GM18951 (cell line): ENCODE measurements around the gene COL20A1.

Source experiments
- POLR2A ChIP-seq: IDR thresholded peaks from 4 replicates; pipeline ENCODE4 v1.6.1; 2011; ENCODE audit warnings: mild to moderate bottlenecking; ENCODE audit not compliant: insufficient read length, insufficient read depth; ENCODE audit errors: extremely low read depth
- in situ Hi-C: fragments of 300-500 bp; cut with MboI; formaldehyde crosslinking; loops from one replicate; pipeline ENCODE4 v1.12.0; 2022; ENCODE audit warnings: low sequenced_read_pairs, mixed read lengths, inconsistent platforms; ENCODE audit not compliant: unreplicated experiment

COL20A1 gene

GRCh38 chr20:63368151-63368550, 75.2 kb downstream of the COL20A1 start:
- no peak for TF ChIP-seq POLR2A
- in situ Hi-C loops: no loop called here

- in situ Hi-C loops: no loop called here
- TF ChIP-seq POLR2A: no peak
Measured at GRCh38 chr20:63369024-63369530, 76.1 kb downstream of the COL20A1 start.

DNA sequence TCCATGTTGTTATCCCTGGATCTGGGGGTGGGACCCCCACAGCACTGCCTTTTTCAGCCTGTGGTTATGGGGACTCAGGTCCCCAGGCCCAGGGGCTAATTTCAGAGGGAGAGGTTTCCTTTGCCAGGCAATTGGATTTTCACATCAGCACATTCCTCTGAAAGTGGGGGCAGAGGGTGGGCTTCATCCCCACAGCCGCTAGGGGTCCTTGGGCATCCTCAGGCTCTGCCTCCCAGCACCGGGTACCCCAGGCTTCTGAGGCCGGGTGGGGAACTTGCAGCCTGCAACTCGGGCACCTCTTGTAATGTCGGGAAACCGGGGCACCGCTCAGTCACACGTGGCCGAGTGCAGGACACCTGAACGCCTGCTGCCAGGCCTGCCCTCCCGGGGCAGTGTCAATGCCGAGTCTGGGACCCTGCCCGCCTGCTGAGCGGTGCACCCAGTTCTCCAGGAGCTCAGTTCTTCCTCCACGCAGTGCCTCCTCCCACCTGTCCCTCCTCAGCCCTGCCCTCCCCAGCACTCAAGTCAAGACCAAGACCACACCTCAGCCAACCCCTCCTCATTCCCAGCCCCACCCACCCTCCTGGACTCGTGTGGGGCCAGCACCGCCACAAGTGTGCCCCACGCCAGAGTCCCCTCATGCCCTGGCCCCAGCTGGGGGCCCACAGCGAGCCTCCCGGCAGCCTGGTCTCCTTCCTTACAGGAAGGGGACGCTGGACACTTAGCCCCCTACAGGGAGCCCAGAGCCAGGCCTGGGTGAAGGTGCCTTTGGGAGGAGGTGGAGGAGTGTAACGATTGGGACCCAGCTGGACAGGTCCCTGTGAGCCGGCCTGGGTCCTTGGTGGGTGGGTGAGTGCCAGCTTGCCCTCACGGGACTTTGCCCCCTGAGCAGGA, 77.0 kb downstream of the COL20A1 start:
- TF ChIP-seq POLR2A: no peak
- in situ Hi-C loops: no loop called here

GRCh38 chr20:63370618-63371187, 77.7 kb downstream of the COL20A1 start:
- in situ Hi-C loops: no loop called here
- no peak for TF ChIP-seq POLR2A

- TF ChIP-seq POLR2A: no peak
- in situ Hi-C loops: no loop called here
Measured at GRCh38 chr20:63371291-63371865, 78.4 kb downstream of the COL20A1 start.

- TF ChIP-seq POLR2A: no peak
- in situ Hi-C loops: no loop called here
Measured at GRCh38 chr20:63372971-63373885, 80.2 kb downstream of the COL20A1 start.

DNA sequence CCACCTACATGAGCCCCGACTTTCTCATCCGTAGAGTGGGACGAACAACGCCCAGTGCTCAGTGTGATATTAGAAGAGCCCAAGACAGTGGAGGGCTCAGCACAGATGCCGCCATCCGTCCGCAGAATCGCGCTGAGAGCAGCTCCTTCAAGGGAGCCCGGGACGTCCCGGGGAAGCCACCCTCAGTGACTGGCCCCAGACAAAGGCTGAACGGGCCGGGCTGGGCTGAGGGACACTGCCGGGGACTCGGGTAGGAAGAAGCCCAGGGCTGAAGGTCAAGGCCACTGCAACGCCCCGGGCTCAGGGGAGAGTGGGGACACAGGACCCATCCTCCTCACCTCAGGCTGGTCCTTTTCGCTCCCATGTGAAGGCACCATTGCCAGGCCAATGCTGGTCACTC, 81.0 kb downstream of the COL20A1 start:
- no peak for TF ChIP-seq POLR2A
- in situ Hi-C loops: no loop called here

- TF ChIP-seq POLR2A: no peak
- in situ Hi-C loops: no loop called here
Measured at GRCh38 chr20:63374504-63374903, 81.5 kb downstream of the COL20A1 start.

GRCh38 chr20:63375438-63375837, 82.5 kb downstream of the COL20A1 start:
- TF ChIP-seq POLR2A: no peak
- in situ Hi-C loops: no loop called here

GRCh38 chr20:63376283-63377250, 83.6 kb downstream of the COL20A1 start:
- no peak for TF ChIP-seq POLR2A
- in situ Hi-C loops: no loop called here

GRCh38 chr20:63377256-63377941, 84.4 kb downstream of the COL20A1 start:
- in situ Hi-C loops: no loop called here
- no peak for TF ChIP-seq POLR2A
